B cell (primary cell): ENCODE data around the gene MEIOB. TPM values are rescaled to one million over a fixed set of nuclear protein-coding genes. Genes with fewer than 3 reads are reported as not detected.

ENCODE experiments used
- ATAC-seq: fragments of 200-7000 bp; cut with Tn5 transposase; one replicate; pipeline ENCODE4 v1.10.0; 2021; ENCODE audit warnings: low read depth, mild to moderate bottlenecking, moderate number of reproducible peaks, moderate library complexity
- CTCF ChIA-PET: fragments of 350-600 bp; sonication (Branson Sonifier 250); formaldehyde crosslinking; loops from one replicate; lab custom pipeline; 2021; ENCODE audit warnings: antibody characterized with exemption, inconsistent platforms; lab: Charles Lee
- POLR2A ChIA-PET: fragments of 350-600 bp; sonication (Branson Sonifier 250); formaldehyde crosslinking; loops from one replicate; lab custom pipeline; 2021; ENCODE audit warnings: antibody characterized with exemption; lab: Charles Lee
- DNase-seq: peaks from one replicate; pipeline ENCODE4 v3.0.0; 2013
- H2AFZ ChIP-seq: 2 replicates; pipeline ENCODE4 v1.6.1; 2012; ENCODE audit warnings: mild to moderate bottlenecking, low read depth, low read length; ENCODE audit not compliant: insufficient read depth, poor library complexity, severe bottlenecking
- H3K27ac ChIP-seq, 2 donors: 1 replicate in 1 of 2; 2 replicates in 1 of 2; pipeline ENCODE4 v1.5.1; 2012 to 2013; ENCODE audit warnings: low read length in 2 of 2, mild to moderate bottlenecking in 2 of 2, moderate library complexity in 1 of 2
- H3K27me3 ChIP-seq, 4 experiments: fragments of 200-600 bp in 1 of 4; sonication (generic) in 1 of 4; replicated peaks in 1 of 4; 1 replicate in 2 of 4; 2 replicates in 2 of 4; pipeline versions ENCODE4 v1.6.1 to v1.7.0; 2013 to 2016; ENCODE audit warnings: low read length in 3 of 4, mild to moderate bottlenecking in 2 of 4, mixed read lengths in 1 of 4, moderate library complexity in 1 of 4; ENCODE audit not compliant: insufficient read depth in 4 of 4, control insufficient read depth in 3 of 4; ENCODE audit errors: control extremely low read depth in 1 of 4
- H3K36me3 ChIP-seq, 2 experiments: replicated peaks in 1 of 2; 1 replicate in 1 of 2; 2 replicates in 1 of 2; pipeline versions ENCODE4 v1.6.1 to v1.7.1; 2013; ENCODE audit warnings: low read length in 1 of 2; ENCODE audit not compliant: insufficient read depth in 2 of 2, control insufficient read depth in 1 of 2; ENCODE audit errors: control extremely low read depth in 1 of 2, extremely low read depth in 1 of 2
- H3K4me1 ChIP-seq, 2 donors: fragments of 200-600 bp in 1 of 2; sonication (generic) in 1 of 2; 1 replicate in 1 of 2; 2 replicates in 1 of 2; pipeline versions ENCODE4 v1.5.1 to v1.6.1; 2013 to 2017; ENCODE audit warnings: low read length in 2 of 2; ENCODE audit not compliant: control insufficient read depth in 2 of 2, insufficient read depth in 2 of 2
- H3K4me2 ChIP-seq: replicated peaks from 2 replicates; pipeline ENCODE3; 2012; ENCODE audit warnings: mild to moderate bottlenecking, low read depth, low read length; ENCODE audit not compliant: poor library complexity, severe bottlenecking
- H3K4me3 ChIP-seq, 5 experiments: fragments of 200-600 bp in 1 of 5; sonication (generic) in 1 of 5; 1 replicate in 3 of 5; 2 replicates in 2 of 5; pipeline versions ENCODE4 v1.5.1 to v1.7.0; 2011 to 2016; ENCODE audit warnings: low read length in 4 of 5, mild to moderate bottlenecking in 4 of 5, low read depth in 2 of 5, control low read depth in 1 of 5, moderate library complexity in 1 of 5; ENCODE audit not compliant: insufficient read depth in 1 of 5; ENCODE audit errors: control extremely low read depth in 1 of 5, extremely low read depth in 1 of 5
- H3K79me2 ChIP-seq: fragments of 200-600 bp; sonication (generic); one replicate; pipeline ENCODE4 v1.6.0; 2016; ENCODE audit warnings: low read length; ENCODE audit not compliant: control insufficient read depth, insufficient read depth
- H3K9ac ChIP-seq: fragments of 200-600 bp; sonication (generic); 2 replicates; pipeline ENCODE4 v1.6.1; 2017; ENCODE audit warnings: mild to moderate bottlenecking, low read length, moderate library complexity
- H3K9me3 ChIP-seq, 3 donors: one replicate each; pipeline versions ENCODE4 v1.6.1 to v1.7.1; 2013; ENCODE audit warnings: low read length in 2 of 3; ENCODE audit not compliant: control insufficient read depth in 2 of 3, insufficient read depth in 1 of 3; ENCODE audit errors: control extremely low read depth in 1 of 3
- H4K20me1 ChIP-seq: 2 replicates; pipeline ENCODE4 v1.6.0; 2012; ENCODE audit warnings: mild to moderate bottlenecking, low read length; ENCODE audit not compliant: insufficient read depth, control insufficient read depth, poor library complexity, severe bottlenecking
- H3K27ac Mint-ChIP-seq: one replicate; pipeline ENCODE4 v1.8.0; 2021; ENCODE audit warnings: mixed read lengths
- H3K27me3 Mint-ChIP-seq: one replicate; pipeline ENCODE4 v1.8.0; 2021; ENCODE audit warnings: mixed read lengths
- H3K4me1 Mint-ChIP-seq: one replicate; pipeline ENCODE4 v1.8.0; 2021; ENCODE audit warnings: mixed read lengths
- H3K4me3 Mint-ChIP-seq: one replicate; pipeline ENCODE4 v1.8.0; 2021; ENCODE audit warnings: mixed read lengths
- H3K9me3 Mint-ChIP-seq: one replicate; pipeline ENCODE4 v1.8.0; 2022; ENCODE audit warnings: mixed read lengths; ENCODE audit not compliant: insufficient read depth
- CTCF ChIP-seq: fragments of 200-600 bp; IDR thresholded peaks from one replicate; pipeline ENCODE4 v1.8.0; 2022; ENCODE audit warnings: antibody characterized with exemption, mild to moderate bottlenecking
- EZH2 ChIP-seq: IDR thresholded peaks from 2 replicates; pipeline ENCODE4 v1.6.1; 2012; ENCODE audit warnings: borderline replicate concordance, low read depth, mild to moderate bottlenecking, moderate library complexity, low read length; ENCODE audit not compliant: insufficient read depth, poor library complexity, severe bottlenecking
- WGBS: methylation state at CpG from one replicate; pipeline ENCODE4 v1.1.5; 2013; ENCODE audit warnings: missing lambda C conversion rate; ENCODE audit not compliant: insufficient coverage; 5-methylcytosine and 5-hydroxymethylcytosine counted together
- intact Hi-C: fragments of 100-400 bp; cut with micrococcal nuclease; formaldehyde crosslinking; loops from one replicate; pipeline ENCODE4 v1.10.0; 2022
- polyA plus RNA-seq: library from polyadenylated mRNA; depleted of rRNA; stranded (reverse); fragments of >200 nt; gene quantifications from 2 replicates; pipeline ENCODE4 v1.2.3, GENCODE V29; 2012
- total RNA-seq, 2 donors: library from RNA; stranded (reverse); fragments of 120-200 nt in 1 of 2; gene quantifications; 1 replicate in 1 of 2; 2 replicates in 1 of 2; pipeline versions ENCODE4 v1.2.3 to v1.2.4, GENCODE V29; 2013 to 2022

Gene MEIOB
- total and polyA plus RNA-seq, 2 donors (not counting 1 experiment from before 2014, with no cell fraction given) = not detected

GRCh38 chr16:1822801-1823200, 49.2 kb downstream of the MEIOB start:
- DNase-seq (no peak), ATAC-seq (no peak)
- ChIA-PET CTCF (no interaction called here), POLR2A (no interaction called here)
- Mint-ChIP-seq H3K4me1 (peaks cover 26% of the 10 kb centered on the region), H3K27me3 (no peaks in the 10 kb centered on the region), H3K4me3 (no peak overlapping the region), H3K27ac (no peak overlapping the region), H3K9me3 (no peaks in the 10 kb centered on the region)
- H4K20me1 ChIP-seq = peaks cover 52% of the 10 kb centered on the region
- intact Hi-C loops = no loop called here
- H3K4me2 ChIP-seq = no peak overlapping the region
- no peaks in the 10 kb centered on the region for H3K9me3 ChIP-seq
- no peak overlapping the region for H3K4me3 ChIP-seq
- peaks cover 0 to 34% of the 10 kb centered on the region in 2 experiments for H3K36me3 ChIP-seq
- peaks cover 58% of the 10 kb centered on the region for H3K79me2 ChIP-seq
- peaks cover 12 to 16% of the 10 kb centered on the region in 2 donors for H3K4me1 ChIP-seq
- H3K27ac ChIP-seq = no peak overlapping the region
- TF ChIP-seq EZH2 (no peak), CTCF (no peak)
- 98% methylated on average over 15 of the region's 16 CpGs for WGBS
- no peak overlapping the region for H3K9ac ChIP-seq
- H2AFZ ChIP-seq = no peak overlapping the region
- H3K27me3 ChIP-seq = no peaks in the 10 kb centered on the region

- ATAC-seq = no peak
- no peaks in the 10 kb centered on the region for H3K9me3 ChIP-seq
- H3K27ac Mint-ChIP-seq = no peak overlapping the region
Measured at GRCh38 chr16:1821861-1822611, 49.9 kb downstream of the MEIOB start.

More at GRCh38 chr16:1821861-1822611, 49.9 kb downstream of the MEIOB start:
- ChIA-PET CTCF (no interaction called here), POLR2A (no interaction called here)
- intact Hi-C loops = no loop called here
- Histone ChIP-seq H3K9ac (no peak overlapping the region), H3K4me3 (no peak overlapping the region), H4K20me1 (peaks cover 56% of the 10 kb centered on the region), H3K79me2 (peaks cover 50% of the 10 kb centered on the region), H3K27ac (no peak overlapping the region), H3K27me3 (no peaks in the 10 kb centered on the region), H3K36me3 (peaks cover 0 to 39% of the 10 kb centered on the region in 2 experiments), H3K4me1 (peaks cover 7 to 10% of the 10 kb centered on the region in 2 donors), H2AFZ (no peak overlapping the region), H3K4me2 (no peak overlapping the region)
- no peaks in the 10 kb centered on the region for H3K9me3 Mint-ChIP-seq
- no peak for TF ChIP-seq EZH2
- no peak for TF ChIP-seq CTCF
- H3K4me1 Mint-ChIP-seq = peaks cover 18% of the 10 kb centered on the region
- H3K4me3 Mint-ChIP-seq = no peak overlapping the region
- no peak for DNase-seq
- H3K27me3 Mint-ChIP-seq = no peaks in the 10 kb centered on the region
- WGBS = 93% methylated on average over 22 of the region's 24 CpGs
